Hindlimb muscle (tissue), 1 donor: ENCODE data around the gene MSLN. TPM values are rescaled to one million over a fixed set of nuclear protein-coding genes. Genes with fewer than 3 reads are reported as not detected.
"Not testable (repeated sequence)": the region's sequence is repeated elsewhere in the genome, so short reads cannot be mapped to it uniquely, and the experiment has no call there.

Experiments
- DNase-seq: peaks from one replicate; pipeline ENCODE4 v3.0.0-alpha.2; 2013
- polyA plus RNA-seq: library from polyadenylated mRNA; unstranded; fragments of 120-200 nt; gene quantifications from one replicate; pipeline ENCODE4 v1.2.1, GENCODE V29; 2013; ENCODE audit not compliant: insufficient read length

MSLN gene
- polyA plus RNA-seq, 1 donor, result 0.97 TPM

DNA sequence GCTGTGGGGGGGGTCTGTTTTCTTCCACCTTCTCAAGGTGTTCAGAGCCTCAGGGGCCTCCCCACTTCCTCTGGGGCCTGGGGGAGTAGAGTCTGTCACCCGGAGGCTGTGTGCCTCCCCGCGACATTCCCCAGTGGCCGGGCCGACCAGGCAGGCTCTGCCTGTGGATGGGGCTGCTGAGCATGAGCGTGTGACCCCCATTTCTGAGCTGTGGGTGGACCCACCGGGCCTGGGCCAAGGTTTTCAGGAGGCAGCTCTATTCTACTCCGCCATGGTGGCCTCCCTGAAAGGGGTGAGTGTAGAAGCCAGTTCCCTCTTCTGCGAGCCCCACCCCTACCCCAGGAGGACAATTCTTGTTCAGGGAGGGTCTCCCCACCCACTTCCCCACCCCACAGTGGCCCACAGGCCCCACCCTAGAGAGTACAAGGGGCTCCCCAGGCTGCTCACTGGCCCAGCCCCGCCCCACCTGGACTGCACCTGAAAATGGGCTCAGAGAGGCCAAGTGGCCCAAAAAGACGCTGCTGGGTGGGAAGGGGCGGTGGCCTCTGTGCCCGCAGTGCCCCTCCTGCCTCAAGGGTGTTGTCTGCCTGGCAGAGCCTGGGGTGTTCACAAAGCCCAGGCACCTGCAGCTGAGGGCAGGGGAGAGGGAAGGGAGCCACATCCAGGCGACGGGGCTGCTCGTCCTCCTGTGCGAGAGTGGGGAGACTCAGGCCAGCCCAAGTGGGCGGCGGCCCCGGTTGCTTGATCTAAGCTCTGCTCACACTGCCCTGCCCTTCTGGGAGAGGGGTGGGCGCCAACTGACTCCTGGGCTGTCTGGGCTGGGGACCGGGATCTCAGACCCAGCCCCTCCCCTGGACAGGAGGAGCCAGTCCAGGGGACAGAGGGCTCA lies 1.3 kb downstream of the MSLN start:
- no peak for DNase-seq

DNA sequence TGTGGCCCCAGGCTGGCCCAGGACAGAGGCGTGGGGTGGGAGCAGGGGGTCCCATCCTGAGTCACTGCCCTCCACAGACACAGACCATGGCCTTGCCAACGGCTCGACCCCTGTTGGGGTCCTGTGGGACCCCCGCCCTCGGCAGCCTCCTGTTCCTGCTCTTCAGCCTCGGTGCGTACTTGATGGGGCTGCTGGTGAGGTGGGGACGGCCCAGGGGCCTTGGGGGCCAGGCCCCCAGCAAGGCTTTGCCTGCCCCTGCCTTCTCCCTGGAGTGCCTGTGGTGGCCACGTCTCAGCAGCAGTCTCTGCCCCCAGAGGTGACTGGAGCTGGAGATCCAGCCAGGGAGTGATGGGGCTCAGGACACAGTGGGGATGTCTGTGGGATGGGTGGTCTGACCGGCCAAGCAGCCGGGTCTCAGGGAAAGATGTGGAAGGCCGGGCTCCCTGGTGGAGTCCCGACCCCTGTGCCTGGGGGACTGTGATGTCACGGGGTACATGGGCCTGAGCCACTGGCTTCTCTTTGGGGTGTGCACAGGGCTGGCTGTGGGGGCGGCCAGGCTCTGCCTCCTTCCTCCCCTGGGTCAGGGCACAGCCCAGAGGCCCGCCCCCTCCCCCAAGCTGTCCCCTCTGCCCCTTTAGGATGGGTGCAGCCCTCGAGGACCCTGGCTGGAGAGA lies 2.2 kb downstream of the MSLN start:
- no peak for DNase-seq

DNA sequence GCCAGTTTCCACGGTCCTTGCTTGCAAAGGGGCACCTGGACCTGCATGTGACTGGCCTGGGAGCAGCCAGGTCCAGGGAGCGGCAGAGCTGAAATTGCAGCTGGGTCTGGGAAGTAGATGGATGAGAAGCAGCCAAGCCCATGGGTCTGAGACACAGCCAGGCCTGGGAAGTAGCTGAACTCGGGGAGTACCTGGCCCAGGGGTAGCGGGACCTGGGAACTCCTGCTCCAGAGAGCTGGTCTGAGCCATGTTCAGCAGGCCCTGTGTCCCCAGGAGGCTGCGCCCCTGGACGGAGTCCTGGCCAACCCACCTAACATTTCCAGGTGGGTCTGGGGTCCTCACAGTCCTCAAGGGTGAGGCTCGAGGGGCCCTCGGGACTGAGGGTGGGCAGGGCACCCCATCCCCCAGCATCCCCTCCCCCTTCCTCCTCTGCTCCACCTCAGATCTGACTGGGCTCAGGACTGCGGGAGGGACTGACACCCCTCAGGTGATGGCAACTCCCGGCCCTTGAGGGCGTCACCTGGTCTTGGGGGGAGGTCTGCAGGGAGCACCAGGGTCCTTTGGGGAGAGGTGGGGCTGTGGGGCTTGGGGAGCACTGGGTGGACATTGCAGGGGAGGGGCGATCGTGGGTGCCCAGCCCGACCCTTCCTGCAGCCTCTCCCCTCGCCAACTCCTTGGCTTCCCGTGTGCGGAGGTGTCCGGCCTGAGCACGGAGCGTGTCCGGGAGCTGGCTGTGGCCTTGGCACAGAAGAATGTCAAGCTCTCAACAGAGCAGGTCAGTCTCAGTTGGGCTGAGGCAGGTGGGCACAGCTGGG lies 3.0 kb downstream of the MSLN start:
- no peak for DNase-seq

DNA sequence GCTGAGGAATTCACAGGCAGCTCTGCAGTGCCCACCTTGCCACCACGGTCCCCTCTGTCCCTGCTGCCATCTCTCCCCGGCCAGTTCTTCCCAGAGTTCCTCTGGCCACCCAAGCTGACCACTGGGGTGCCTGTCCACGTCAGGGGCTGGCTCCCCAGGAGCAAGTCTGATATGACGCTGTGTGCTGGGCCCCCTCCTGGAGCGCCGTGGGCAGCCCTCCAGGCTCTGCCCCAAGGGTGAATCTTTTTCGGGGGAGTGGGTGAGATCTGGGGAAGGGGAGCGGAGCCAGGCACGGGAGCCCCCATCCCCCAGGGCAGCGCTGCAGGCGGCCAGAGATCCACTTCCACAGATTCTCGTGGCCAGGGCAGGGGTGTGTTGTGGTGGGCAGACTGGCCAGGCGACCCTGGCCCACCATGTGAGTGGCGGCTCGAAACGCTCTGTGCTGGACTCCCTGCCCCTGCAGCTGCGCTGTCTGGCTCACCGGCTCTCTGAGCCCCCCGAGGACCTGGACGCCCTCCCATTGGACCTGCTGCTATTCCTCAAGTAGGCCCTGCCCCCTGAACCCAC lies 3.7 kb downstream of the MSLN start:
- DNase-seq, result no peak

DNA sequence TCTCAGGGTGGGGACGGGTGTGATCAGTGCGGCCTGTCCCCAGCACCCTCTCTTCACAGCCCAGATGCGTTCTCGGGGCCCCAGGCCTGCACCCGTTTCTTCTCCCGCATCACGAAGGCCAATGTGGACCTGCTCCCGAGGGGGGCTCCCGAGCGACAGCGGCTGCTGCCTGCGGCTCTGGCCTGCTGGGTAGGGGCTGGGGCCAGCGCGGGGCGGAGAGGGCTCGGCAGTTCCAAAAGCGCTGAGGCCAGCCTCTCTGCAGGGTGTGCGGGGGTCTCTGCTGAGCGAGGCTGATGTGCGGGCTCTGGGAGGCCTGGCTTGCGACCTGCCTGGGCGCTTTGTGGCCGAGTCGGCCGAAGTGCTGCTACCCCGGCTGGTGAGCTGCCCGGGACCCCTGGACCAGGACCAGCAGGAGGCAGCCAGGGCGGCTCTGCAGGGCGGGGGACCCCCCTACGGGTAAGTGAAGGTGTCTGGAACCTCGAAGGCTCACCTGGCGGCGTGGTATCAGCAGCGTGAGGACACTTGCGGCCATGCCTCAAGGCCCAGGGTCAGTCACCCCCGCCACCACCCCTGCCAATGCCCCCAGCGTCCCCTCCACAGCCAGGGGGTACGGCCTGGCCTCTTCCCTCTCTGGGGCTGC lies 4.4 kb downstream of the MSLN start:
- DNase-seq, result no peak

DNA sequence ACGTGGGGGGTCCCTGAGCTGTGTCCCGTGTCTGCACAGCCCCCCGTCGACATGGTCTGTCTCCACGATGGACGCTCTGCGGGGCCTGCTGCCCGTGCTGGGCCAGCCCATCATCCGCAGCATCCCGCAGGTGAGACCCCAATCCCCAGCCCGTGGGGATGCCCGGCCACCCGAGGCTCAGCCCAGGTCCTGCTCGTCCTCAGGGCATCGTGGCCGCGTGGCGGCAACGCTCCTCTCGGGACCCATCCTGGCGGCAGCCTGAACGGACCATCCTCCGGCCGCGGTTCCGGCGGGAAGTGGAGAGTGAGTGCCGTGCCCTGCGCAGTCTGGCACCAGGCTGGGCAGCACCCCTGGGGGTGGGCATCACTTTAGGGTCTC lies 4.9 kb downstream of the MSLN start:
- no peak for DNase-seq

DNA sequence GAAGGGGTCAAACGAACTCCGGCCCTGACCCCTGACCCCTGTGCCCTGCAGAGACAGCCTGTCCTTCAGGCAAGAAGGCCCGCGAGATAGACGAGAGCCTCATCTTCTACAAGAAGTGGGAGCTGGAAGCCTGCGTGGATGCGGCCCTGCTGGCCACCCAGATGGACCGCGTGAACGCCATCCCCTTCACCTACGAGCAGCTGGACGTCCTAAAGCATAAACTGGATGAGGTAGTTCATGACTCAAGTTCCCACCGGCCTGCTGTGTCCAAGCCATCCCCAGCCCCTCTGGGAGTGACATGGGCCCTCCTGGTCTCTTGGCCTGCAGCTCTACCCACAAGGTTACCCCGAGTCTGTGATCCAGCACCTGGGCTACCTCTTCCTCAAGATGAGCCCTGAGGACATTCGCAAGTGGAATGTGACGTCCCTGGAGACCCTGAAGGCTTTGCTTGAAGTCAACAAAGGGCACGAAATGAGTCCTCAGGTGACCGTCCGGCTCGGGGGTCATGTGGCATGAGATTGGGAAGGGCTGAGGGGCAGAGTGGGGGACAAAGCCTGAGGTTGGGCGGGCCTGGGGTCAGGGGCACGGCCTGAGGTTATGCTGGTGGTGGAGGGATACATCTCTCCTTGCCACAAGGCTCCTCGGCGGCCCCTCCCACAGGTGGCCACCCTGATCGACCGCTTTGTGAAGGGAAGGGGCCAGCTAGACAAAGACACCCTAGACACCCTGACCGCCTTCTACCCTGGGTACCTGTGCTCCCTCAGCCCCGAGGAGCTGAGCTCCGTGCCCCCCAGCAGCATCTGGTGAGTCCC lies 5.7 kb downstream of the MSLN start:
- no peak for DNase-seq

DNA sequence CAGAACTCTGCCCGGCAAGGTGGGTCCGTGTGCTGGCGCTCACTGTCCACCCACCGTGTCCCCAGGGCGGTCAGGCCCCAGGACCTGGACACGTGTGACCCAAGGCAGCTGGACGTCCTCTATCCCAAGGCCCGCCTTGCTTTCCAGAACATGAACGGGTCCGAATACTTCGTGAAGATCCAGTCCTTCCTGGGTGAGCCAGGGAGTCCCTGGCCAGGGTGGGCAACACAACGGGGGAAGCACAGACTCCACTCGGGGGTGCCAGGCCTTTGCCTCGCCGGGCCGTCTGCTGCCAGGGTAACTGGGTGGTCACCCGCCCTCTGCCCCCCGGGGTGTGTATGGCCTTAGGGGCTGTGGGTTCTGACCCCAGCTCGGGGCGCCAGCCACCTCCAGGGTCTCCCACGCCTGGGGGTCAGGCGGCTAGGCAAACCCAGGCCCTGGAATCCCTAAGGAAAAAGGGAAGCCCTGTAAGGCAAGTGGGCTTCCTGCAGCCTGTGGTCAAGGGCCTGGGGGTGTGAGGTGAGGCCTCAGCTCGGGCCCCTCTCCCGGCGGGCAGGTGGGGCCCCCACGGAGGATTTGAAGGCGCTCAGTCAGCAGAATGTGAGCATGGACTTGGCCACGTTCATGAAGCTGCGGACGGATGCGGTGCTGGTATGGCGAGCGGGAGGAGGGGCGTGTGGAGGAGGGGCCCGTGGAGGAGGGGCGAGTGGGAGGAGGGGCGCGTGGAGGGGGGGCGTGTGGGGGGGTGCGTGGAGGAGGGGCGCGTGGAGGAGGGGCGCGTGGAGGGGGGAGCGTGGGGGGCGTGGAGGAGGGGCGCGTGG lies 6.5 kb downstream of the MSLN start:
- DNase-seq, result no peak

DNA sequence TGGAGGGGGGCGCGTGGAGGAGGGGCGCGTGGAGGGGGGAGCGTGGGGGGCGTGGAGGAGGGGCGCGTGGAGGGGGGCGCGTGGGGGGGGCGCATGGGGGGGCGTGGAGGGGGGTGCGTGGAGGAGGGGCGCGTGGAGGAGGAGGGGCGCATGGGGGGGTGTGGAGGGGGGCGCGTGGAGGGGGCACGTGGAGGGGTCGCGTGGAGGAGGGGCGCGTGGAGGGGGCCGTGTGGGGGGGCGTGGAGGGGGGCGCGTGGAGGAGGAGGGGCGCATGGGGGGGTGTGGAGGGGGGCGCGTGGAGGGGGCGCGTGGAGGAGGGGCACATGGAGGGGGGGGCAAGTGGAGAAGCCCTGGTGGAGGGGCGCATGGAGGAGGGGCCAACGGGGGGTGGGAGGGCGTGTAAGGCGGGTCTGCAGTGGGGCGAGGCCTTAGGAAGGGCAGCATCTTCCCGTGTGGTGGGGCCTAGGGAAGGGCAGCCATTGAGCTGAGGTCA lies 7.3 kb downstream of the MSLN start:
- DNase-seq, result no peak

DNA sequence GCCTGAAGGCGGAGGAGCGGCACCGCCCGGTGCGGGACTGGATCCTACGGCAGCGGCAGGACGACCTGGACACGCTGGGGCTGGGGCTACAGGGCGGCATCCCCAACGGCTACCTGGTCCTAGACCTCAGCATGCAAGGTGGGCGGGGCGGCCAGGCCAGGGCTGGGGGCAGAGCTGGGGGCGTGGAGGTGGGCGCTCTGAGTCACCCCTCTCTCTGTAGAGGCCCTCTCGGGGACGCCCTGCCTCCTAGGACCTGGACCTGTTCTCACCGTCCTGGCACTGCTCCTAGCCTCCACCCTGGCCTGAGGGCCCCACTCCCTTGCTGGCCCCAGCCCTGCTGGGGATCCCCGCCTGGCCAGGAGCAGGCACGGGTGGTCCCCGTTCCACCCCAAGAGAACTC lies 7.9 kb downstream of the MSLN start:
- no peak for DNase-seq

DNA sequence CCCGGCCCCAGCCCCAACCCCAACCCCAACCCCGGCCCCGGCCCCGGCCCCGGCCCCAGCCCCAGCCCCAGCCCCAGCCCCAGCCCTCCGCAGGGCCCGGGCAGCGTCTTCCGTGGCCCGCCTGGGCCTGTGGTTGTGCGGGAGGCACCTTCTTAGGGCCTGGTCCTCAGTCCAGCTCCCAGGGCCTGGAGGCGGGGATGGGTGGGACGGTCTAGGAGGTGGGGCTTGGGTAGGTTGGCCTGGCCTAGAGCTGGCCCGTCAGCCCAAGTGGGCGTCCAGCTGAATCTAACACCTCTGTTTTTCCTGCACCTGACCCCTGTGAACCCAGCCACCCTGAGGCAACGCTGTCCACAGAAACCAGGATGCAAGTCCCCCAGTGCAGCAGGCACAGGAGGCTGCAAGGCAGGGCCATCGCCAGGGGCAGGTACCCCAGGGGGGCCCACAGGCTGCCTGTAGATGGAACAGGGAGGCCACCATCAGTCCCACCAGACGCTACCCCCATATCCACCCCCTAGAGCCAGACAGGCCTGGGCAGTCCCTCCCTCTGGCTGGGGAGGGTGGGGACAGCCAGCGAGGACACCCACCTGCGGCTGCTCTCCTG lies 8.8 kb downstream of the MSLN start:
- no peak for DNase-seq

DNA sequence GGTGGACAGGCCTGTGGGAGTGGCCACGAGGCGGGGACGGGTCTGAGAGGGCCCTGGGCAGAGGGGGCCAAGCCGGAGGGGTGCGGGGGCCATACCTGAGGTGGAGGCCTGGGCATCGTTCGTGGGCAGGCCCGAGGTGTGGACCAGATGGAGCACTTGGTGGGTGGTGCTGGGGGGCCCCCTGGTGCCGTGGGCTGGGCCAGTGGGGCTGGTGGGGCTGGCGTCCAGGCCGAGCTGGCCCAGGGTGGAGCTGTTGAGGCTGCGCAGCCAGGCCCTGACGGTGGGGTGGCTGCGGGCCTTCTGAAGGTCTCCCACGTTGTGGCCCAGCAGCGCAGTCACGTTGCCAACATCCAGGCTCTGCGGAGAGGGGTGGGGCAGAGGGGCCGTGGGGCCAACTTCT lies 9.4 kb downstream of the MSLN start:
- no peak for DNase-seq

DNA sequence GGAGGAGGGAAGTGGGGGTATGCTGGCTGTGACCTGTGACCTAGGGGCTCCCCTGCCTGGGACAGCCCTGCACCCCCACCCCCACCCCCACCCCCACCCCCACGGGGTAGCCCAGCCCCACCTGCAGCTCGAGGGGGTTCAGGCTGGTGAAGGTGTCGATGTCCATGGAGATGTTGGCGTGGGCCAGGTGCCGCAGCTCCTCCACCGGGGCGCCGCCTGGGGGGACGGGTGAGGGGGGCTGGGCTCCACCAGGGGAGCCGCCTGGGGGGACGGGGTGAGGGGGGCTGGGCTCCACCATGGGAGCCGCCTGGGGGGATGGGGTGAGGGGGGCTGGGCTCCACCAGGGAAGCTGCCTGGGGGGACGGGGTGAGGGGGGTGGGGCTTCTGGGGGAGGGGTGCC lies 9.9 kb downstream of the MSLN start:
- no peak for DNase-seq

DNA sequence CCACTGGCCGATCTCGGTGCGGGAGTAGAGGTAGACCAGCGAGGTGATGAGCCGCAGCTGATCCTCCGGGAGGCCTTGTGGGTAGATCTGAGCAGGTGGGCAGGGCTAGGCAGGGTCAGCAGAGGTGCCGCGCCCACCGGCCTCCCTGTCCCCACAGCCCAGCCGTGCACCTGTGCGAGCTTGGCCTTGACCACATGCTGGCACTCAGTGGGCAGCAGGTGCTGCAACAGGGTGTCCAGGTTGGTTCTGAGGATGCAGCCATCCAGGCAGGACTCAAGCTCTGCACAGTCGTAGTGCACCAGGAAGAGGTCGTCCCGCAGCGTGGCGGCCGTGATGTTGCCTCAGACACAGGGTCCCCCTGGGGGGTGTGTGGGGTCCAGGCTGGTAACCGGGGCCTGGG lies 12.4 kb downstream of the MSLN start:
- DNase-seq, result no peak

DNA sequence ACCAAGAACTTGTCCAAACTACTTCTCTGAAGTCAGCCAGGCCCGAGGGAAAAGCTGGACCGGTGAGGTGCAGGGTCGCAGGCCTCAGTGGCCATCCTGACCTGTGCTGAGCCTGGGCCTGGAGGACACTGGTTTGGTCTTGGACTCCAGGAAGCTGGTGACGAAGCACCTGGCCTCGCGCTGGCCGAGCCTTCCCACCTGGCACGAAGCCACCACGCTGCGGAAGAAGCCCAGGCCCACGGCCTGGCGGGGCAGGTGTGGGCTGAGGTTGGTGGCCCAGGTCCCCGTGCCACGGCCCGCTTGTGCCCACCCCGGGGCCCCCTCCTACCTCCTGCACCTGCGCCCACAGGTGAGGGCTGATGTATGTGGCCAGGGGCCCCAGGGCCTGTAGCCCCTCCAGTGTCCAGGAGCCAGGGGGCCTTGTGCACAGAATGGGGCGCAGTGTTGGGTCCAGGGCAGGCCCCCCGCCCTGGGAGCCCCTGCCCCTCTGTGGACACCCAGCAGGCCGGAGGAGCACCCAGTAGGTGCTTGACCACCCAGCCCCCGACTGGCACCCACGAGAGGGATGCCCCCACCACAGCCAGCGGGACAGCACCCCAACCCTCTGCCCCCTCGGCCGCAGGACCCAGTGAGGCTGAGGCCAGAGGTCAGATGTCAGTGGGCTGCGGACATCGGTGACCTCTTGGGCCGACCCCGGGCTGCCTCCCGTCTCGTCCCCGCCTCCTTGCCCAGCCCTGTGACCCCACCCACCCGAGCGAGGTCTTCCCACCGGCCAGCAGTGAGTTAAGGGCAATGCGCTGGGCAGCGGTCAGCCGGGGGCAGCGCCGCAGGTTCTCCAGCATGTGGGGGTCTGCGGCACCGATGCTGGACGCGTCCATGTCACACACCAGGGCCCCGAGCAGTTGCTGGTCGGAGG lies 13.8 kb downstream of the MSLN start:
- no peak for DNase-seq

DNA sequence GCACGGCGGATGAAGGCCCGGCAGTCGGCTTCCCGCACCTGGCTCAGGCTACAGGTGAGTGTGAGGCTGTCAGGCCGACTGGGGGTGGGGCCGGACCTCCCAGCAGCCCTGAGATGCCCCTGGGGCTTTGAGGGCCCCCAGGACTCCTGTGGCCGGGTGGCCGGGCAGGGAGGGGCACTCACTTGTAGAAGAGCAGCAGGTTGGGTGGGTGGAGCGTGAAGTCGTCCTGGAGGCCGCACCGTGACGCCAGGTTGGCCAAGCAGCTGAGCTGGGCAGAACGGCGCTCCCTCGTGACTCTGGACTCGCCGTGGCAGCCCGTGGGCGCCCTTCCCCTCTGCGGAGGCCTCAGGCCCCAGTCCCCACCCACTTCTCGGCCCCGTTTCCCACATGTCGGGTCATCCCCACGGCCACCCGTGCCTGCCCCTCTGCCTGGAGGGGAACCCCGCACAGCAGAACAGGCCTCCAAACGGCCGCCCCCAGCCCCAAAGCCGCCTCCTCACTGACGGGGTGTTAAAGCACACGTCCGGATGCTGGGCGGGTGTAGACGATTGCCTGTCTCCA lies 14.8 kb downstream of the MSLN start:
- no peak for DNase-seq

DNA sequence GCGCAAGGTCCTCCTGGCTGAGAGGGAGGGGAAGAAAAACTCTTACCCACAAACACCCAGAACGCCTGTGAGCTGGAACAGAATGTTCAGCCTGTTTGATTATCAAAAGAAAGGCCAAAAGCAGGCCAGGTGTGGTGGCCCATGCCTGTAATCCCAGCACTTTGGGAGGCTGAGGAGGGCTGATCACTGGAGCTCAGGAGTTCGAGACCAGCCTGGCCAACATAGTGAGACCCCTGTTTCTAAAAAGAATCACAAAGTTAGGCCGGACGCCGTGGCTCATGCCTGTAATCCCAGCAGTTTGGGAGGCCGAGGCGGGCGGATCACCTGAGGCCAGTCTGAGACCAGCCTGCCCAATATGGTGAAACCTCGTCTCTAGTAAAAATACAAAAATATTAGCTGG lies 15.8 kb downstream of the MSLN start:
- DNase-seq, result not testable (repeated sequence)

DNA sequence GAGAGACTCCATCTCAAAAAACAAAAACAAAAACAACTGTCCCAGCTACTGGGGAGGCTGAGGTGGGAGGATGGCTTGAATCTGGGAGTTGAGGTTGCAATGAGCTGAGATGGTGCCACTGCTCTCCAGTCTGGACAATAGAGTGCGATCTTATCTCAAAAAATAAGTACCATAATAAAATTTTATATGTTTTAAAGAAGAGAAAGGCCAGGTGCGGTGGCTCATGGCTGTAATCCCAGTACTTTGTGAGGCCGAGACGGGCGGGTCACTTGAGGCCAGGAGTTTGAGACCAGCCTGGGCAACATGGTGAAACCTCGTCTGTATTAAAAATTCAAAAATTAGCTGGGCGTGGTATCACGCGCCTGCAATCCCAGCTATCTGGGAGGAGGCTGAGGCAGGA lies 16.3 kb downstream of the MSLN start:
- no peak for DNase-seq

DNA sequence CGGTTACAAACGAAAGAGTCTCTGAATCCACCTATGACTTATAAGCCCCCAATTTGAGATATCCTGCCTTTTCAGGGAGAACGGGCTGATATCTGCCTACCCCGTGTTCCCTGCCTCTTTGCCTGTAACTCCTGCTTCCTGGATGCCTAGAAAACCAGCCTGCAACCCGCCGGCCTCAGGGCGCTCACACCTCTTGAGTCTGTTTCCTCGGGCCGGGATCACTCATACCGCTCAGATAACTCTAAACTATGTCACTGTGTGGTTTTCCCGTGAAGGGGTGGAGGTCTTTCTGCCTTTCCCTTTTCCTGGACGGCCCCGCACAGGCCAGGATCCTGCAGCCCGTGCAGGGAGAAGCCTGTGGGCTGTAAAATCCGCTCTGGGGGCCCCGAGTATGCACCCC lies 17.3 kb downstream of the MSLN start:
- DNase-seq, result no peak
